ENCODE results near the gene CD2BP2. TPM values are rescaled to one million over a fixed set of nuclear protein-coding genes. Genes with fewer than 3 reads are reported as not detected.
"Not testable (repeated sequence)": the region's sequence is repeated elsewhere in the genome, so short reads cannot be mapped to it uniquely, and the experiment has no call there.

The CD2BP2 gene
- total and polyA plus RNA-seq, 9 of the 15 experiments (the other 6 are each of a cell fraction or from before 2014, with no cell fraction given) = 3.9 to 51.1 (median 32.8) TPM

DNA sequence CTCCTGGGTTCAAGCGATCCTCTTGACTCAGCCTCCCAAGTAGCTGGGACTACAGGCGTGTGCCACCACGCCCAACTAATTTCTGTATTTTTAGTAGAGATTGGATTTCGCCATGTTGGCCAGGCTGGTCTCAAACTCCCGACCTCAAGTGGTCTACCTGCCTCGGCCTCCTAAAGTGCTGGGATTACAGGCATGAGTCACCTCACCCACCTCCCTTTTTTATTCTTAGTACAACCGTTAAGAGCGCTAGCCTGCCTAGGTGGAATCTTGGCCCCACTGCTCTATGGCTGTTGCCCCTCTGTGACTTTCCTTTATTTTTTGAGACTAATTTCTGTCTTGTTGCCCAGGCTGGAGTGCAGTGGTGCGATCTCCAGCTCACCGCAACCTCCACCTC lies 17.1 kb downstream of the CD2BP2 start:
- DNase-seq (ENCODE audit: extremely low read depth in 1 of 4, low spot score in 3 of 4); H3K27ac ChIP-seq (ENCODE audit: extremely low read depth, low read depth, low read length); H3K9ac ChIP-seq (ENCODE audit: insufficient read depth in 1 of 2, low read depth in 2 of 2, low read length in 2 of 2); H4K20me1 ChIP-seq (replicated peaks; ENCODE audit: control insufficient read depth, insufficient read depth, low read length); intact Hi-C loops (cut with micrococcal nuclease); H3K9me3 ChIP-seq (replicated peaks; ENCODE audit: control insufficient read depth, insufficient read depth, low read depth, low read length); H3K9me1 ChIP-seq (ENCODE audit: control insufficient read depth, insufficient read depth, low read length); in situ Hi-C loops (cut with MboI); H3K4me3 ChIP-seq; BruUV-seq (replicated peaks); H3K4me2 ChIP-seq (ENCODE audit: insufficient read depth, low read length); H3K36me3 ChIP-seq (ENCODE audit: control insufficient read depth, insufficient read depth, low read length); H3K27me3 ChIP-seq (ENCODE audit: control insufficient read depth in 2 of 2, insufficient read depth in 2 of 2, low read length in 2 of 2); CTCF ChIA-PET (ENCODE audit: low intra/inter-chr PET ratio); ATAC-seq; FAIRE-seq; H2AFZ ChIP-seq (ENCODE audit: low read depth, low read length): not testable (repeated sequence)
- peaks cover 14% of the 10 kb centered on the region for H3K79me2 ChIP-seq (ENCODE audit: control insufficient read depth, insufficient read depth, low read length)
- WGBS (ENCODE audit: insufficient coverage, low coverage, missing lambda C conversion rate) = 62% methylated on average over 7 of the region's 10 CpGs
- H3K4me1 ChIP-seq (replicated peaks in 1 of 2; ENCODE audit: control insufficient read depth in 2 of 2, insufficient read depth in 2 of 2, low read length in 2 of 2) = peaks cover 8 to 22% of the 10 kb centered on the region in 2 experiments; a peak in 4 of 5 replicates
- POLR2A ChIA-PET = interaction anchor here (0.6 kb wide), 2 partner anchors 17 to 224 kb away, joined by 3 to 4 read pairs; partner anchors contain the start of gene CD2BP2

DNA sequence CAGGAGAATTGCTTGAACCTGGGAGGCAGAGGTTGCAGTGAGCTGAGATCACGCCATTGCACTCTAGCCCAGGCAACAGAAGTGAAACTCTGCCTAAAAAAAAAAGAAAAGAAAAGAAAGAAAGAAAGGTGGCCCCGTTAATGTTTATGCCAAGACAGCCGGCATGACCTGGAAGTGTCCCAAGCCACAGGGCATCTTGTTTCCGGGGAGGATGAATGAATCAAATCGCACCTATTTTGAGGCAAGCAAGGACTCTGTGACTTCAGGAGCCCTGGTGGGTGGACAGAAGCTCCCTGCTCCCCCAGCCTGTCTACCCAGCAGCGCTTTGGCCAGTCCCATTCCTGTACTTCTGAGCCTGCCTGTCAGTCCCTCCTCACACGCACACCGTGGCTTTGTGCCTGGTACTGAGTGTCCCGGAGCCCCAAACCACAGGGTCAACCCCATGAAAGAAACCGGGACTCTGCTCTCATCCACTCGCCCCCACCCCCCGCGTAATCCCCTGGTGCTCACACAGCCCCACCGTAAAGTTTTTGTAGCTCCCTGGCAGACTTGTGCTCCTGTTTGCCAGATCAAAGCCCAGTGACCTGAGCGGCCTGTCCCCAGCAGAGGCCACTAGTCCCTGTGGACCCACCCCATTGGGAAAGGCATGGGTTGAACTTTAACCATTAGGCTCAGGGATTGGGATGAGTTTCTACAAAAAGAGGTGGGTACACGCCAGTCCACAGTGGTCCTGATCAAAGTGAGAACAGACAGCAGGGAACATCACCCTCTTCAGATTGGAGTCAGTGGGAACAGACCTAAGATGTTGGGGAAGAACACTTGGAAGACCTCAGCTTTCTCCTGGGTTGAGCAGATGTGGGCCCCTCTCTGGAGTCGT lies 19.3 kb downstream of the CD2BP2 start:
- FAIRE-seq (no peak), DNase-seq (ENCODE audit: extremely low read depth in 1 of 4, low spot score in 3 of 4) (peak in 2 of 4 experiments; percentile 7 to 24), ATAC-seq (peak; percentile 25; the same call in 2 of the 3 replicates)
- Histone ChIP-seq H3K9me3 (replicated peaks; ENCODE audit: control insufficient read depth, insufficient read depth, low read depth, low read length) (no peaks in the 10 kb centered on the region), H3K4me1 (replicated peaks in 1 of 2; ENCODE audit: control insufficient read depth in 2 of 2, insufficient read depth in 2 of 2, low read length in 2 of 2) (peaks cover 8 to 17% of the 10 kb centered on the region in 2 experiments; a peak in 4 of 5 replicates), H3K36me3 (ENCODE audit: control insufficient read depth, insufficient read depth, low read length) (no peaks in the 10 kb centered on the region), H3K9me1 (ENCODE audit: control insufficient read depth, insufficient read depth, low read length) (no peaks in the 10 kb centered on the region), H3K27me3 (ENCODE audit: control insufficient read depth in 2 of 2, insufficient read depth in 2 of 2, low read length in 2 of 2) (no peaks in the 10 kb centered on the region), H3K9ac (ENCODE audit: insufficient read depth in 1 of 2, low read depth in 2 of 2, low read length in 2 of 2) (peak overlapping the region; percentile 76 to 92), H2AFZ (ENCODE audit: low read depth, low read length) (peak overlapping the region; percentile 82), H3K4me3 (peak overlapping the region; percentile 63), H4K20me1 (replicated peaks; ENCODE audit: control insufficient read depth, insufficient read depth, low read length) (no peaks in the 10 kb centered on the region), H3K79me2 (ENCODE audit: control insufficient read depth, insufficient read depth, low read length) (peaks cover 29% of the 10 kb centered on the region), H3K27ac (ENCODE audit: extremely low read depth, low read depth, low read length) (peak overlapping the region; percentile 87; the same call in 2 of the 3 replicates), H3K4me2 (ENCODE audit: insufficient read depth, low read length) (peak overlapping the region; percentile 88)
- BruUV-seq (replicated peaks) = TSS peak; percentile 85
- ChIA-PET CTCF (ENCODE audit: low intra/inter-chr PET ratio) (no interaction called here), POLR2A (interaction anchor here (0.6 to 1.1 kb wide), 4 partner anchors 17 to 35 kb away, joined by 3 to 5 read pairs (median 3); partner anchors contain the start of gene TBC1D10B)
- intact Hi-C loops (cut with micrococcal nuclease) = no loop called here
- in situ Hi-C loops (cut with MboI) = no loop called here
- WGBS (ENCODE audit: insufficient coverage, low coverage, missing lambda C conversion rate) = 25% methylated on average over 14 of the region's 17 CpGs
- TF ChIP-seq ZBTB7A (IDR thresholded peaks at IDR 0.05; ENCODE audit: borderline replicate concordance, control insufficient read depth, low read depth, low read length) (0 out of 2 replicates have a peak, but pooled peaks have one; percentile 7), ZNF133 (CRISPR knock-in tag; IDR thresholded peaks at IDR 0.05) (no peak), RBM15 (IDR thresholded peaks at IDR 0.05; ENCODE audit: insufficient read depth, low read length) (no peak)
